Left ventricle myocardium superior (tissue), 1 donor: ENCODE measurements around the gene ABHD1. TPM values are rescaled to one million over a fixed set of nuclear protein-coding genes. Genes with fewer than 3 reads are reported as not detected.

ENCODE experiments used
- ATAC-seq: fragments of 200-7000 bp; cut with Tn5 transposase; one replicate; pipeline ENCODE4 v1.9.1; 2020; ENCODE audit warnings: mild to moderate bottlenecking, moderate library complexity
- DNase-seq: peaks from one replicate; pipeline ENCODE4 v3.0.0-alpha.2; 2020
- intact Hi-C: fragments of 100-400 bp; cut with micrococcal nuclease; formaldehyde crosslinking; loops from one replicate; pipeline ENCODE4 v1.11.0; 2022
- total RNA-seq: library from RNA; stranded (reverse); fragmentation: NEBNext Ultra II Directional; extraction: Animal tissue kit (Norgen Biotek cat#: 25700); gene quantifications from one replicate; pipeline ENCODE4 v1.2.1, GENCODE V29; 2021
- donor health status: DM: no; HTN: yes; CAD: no; lungs with severe emphysema.

ABHD1 gene
- total RNA-seq, 1 donor from 2014 or later = 2.0 TPM

GRCh38 chr2:27128668-27129571 lies 5.3 kb downstream of the ABHD1 start:
- ATAC-seq (no peak), DNase-seq (no peak)

GRCh38 chr2:27130396-27130795 lies 6.8 kb downstream of the ABHD1 start:
- intact Hi-C loops = no loop called here
- no peak for DNase-seq

More at GRCh38 chr2:27128668-27129571, 5.3 kb downstream of the ABHD1 start:
- intact Hi-C loops = no loop called here

GRCh38 chr2:27131429-27131828 lies 7.8 kb downstream of the ABHD1 start:
- intact Hi-C loops = no loop called here
- DNase-seq (no peak), ATAC-seq (no peak)

More at GRCh38 chr2:27130396-27130795, 6.8 kb downstream of the ABHD1 start:
- ATAC-seq = no peak

GRCh38 chr2:27133195-27133875 lies 9.7 kb downstream of the ABHD1 start:
- intact Hi-C loops = no loop called here
- ATAC-seq = no peak
- peak; percentile 41 for DNase-seq

GRCh38 chr2:27133905-27134780 lies 10.5 kb downstream of the ABHD1 start, which contains the start of gene PREB:
TSS of gene PREB (minus strand) at chr2:27134636. CDS start at chr2:27134421, 215 bp downstream.
- peak; percentile 96 for ATAC-seq
- intact Hi-C loops = no loop called here
- peak; percentile 99 for DNase-seq

GRCh38 chr2:27134781-27135477 lies 11.3 kb downstream of the ABHD1 start:
- intact Hi-C loops = no loop called here
- ATAC-seq (no peak), DNase-seq (no peak)

- intact Hi-C loops = no loop called here
- DNase-seq = no peak
- ATAC-seq = no peak
Observed at GRCh38 chr2:27135478-27135955, 11.9 kb downstream of the ABHD1 start.

- no peak for ATAC-seq
- no peak for DNase-seq
- intact Hi-C loops = no loop called here
Observed at GRCh38 chr2:27136751-27137150, 13.1 kb downstream of the ABHD1 start.

GRCh38 chr2:27137322-27137935 lies 13.8 kb downstream of the ABHD1 start:
- intact Hi-C loops = no loop called here
- DNase-seq (no peak), ATAC-seq (no peak)

- intact Hi-C loops = no loop called here
- DNase-seq = no peak
- no peak for ATAC-seq
Observed at GRCh38 chr2:27138111-27138510, 14.5 kb downstream of the ABHD1 start.

GRCh38 chr2:27139310-27139709 lies 15.7 kb downstream of the ABHD1 start, which contains the start of gene PRR30:
TSS of gene PRR30 (minus strand) at chr2:27139410. CDS start at chr2:27138329, 1,081 bp downstream.
- intact Hi-C loops = no loop called here
- ATAC-seq (no peak), DNase-seq (no peak)

- intact Hi-C loops = no loop called here
- no peak for ATAC-seq
- no peak for DNase-seq
Observed at GRCh38 chr2:27143285-27143684, 19.7 kb downstream of the ABHD1 start.

GRCh38 chr2:27145682-27146081 lies 22.1 kb downstream of the ABHD1 start:
- ATAC-seq (no peak), DNase-seq (no peak)
- intact Hi-C loops = no loop called here

- intact Hi-C loops = no loop called here
- ATAC-seq (no peak), DNase-seq (no peak)
Observed at GRCh38 chr2:27147935-27148334, 24.3 kb downstream of the ABHD1 start.

GRCh38 chr2:27148801-27149439 lies 25.3 kb downstream of the ABHD1 start, which contains the start of gene TCF23:
TSS of gene TCF23 (plus strand) at chr2:27149004. CDS start at chr2:27149134, 130 bp downstream.
- DNase-seq = no peak

GRCh38 chr2:27149570-27150405 lies 26.2 kb downstream of the ABHD1 start:
- DNase-seq (no peak), ATAC-seq (no peak)
- intact Hi-C loops = no loop called here

More at GRCh38 chr2:27148801-27149439, 25.3 kb downstream of the ABHD1 start, which contains the start of gene TCF23:
- ATAC-seq = no peak
- intact Hi-C loops = no loop called here
